ENCODE measurements around the gene DPP7.

GRCh38 chr9:137097761-137098462 lies 16.6 kb downstream of the DPP7 start:
- TF ChIP-seq CTCF (conservative IDR thresholded peaks at IDR 0.05; ENCODE audit: low read length) (no peak), EZH2phosphoT487 (IDR thresholded peaks at IDR 0.05; ENCODE audit: borderline replicate concordance, low read depth, low read length) (no peak)

All from OCI-LY7 (cell line).